Effector memory CD8-positive, alpha-beta T cell (primary cell): ENCODE results near the gene CMSS1.

ENCODE experiments used
- ATAC-seq: fragments of 150-1000 bp; cut with Tn5 transposase; replicated peaks from 2 replicates; pipeline ENCODE4 v1.10.0; 2021; ENCODE audit warnings: mild to moderate bottlenecking, moderate library complexity
- DNase-seq, 3 experiments: peaks; one replicate each; pipeline ENCODE4 v3.0.0; 2021
- H3K27ac Mint-ChIP-seq, 2 donors: one replicate each; pipeline ENCODE4 v1.8.0; 2022; ENCODE audit warnings: mild to moderate bottlenecking in 2 of 2, mixed read lengths in 2 of 2, moderate library complexity in 2 of 2
- H3K27me3 Mint-ChIP-seq, 2 donors: one replicate each; pipeline ENCODE4 v1.8.0; 2022; ENCODE audit warnings: mixed read lengths in 2 of 2
- H3K36me3 Mint-ChIP-seq: one replicate; pipeline ENCODE4 v1.8.0; 2022; ENCODE audit warnings: mild to moderate bottlenecking, moderate library complexity, mixed read lengths; ENCODE audit not compliant: insufficient read depth
- H3K4me1 Mint-ChIP-seq, 2 donors: one replicate each; pipeline ENCODE4 v1.8.0; 2022; ENCODE audit warnings: low read depth in 2 of 2, mixed read lengths in 2 of 2
- H3K4me3 Mint-ChIP-seq, 2 donors: one replicate each; pipeline ENCODE4 v1.8.0; 2022; ENCODE audit warnings: mild to moderate bottlenecking in 2 of 2, mixed read lengths in 2 of 2, moderate library complexity in 2 of 2
- H3K9me3 Mint-ChIP-seq, 2 donors: one replicate each; pipeline ENCODE4 v1.8.0; 2022; ENCODE audit warnings: mixed read lengths in 2 of 2

CMSS1 gene

DNA sequence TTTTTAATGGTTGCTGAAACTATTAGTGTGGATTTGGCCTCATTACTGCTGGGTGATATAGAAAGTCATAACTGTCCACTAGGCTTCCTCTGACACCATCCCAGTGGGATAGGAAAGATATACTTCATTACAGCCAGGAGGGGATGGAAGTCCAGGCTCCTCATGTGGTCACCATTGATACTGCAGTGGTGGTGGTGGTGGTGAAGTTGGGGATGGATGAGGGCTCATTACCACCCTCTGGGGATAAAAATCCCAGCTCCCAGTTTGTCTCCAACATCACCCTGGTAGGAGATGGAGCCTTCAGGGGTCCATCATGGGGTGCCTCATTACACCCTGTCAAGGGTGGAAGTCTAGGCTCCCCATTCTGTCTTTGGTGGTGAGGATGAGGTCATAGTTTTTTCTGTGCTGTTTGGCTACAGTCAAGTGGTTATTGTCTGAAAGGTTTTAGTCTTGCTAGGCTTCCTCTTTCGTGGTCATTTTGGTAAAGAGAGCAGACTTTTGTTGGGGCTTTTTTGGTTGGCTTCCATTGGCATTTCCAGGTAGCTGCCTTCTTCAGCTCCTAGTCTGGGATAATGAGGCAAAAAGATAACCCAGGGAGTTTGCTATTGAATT is 326.7 kb downstream of the CMSS1 start:
- DNase-seq (no peak), ATAC-seq (no peak)
- Mint-ChIP-seq H3K36me3 (peaks cover 3% of the 10 kb centered on the region), H3K4me1 (peaks cover 0 to 7% of the 10 kb centered on the region in 2 donors), H3K27me3 (no peaks in the 10 kb centered on the region), H3K4me3 (no peak overlapping the region), H3K27ac (no peak overlapping the region), H3K9me3 (peaks cover 1 to 7% of the 10 kb centered on the region in 2 donors)

- ATAC-seq (no peak), DNase-seq (no peak)
- Mint-ChIP-seq H3K36me3 (no peaks in the 10 kb centered on the region), H3K27ac (peak overlapping the region in 1 of 2 donors; percentile 30), H3K4me1 (peaks cover 1 to 9% of the 10 kb centered on the region in 2 donors), H3K9me3 (no peaks in the 10 kb centered on the region), H3K27me3 (no peaks in the 10 kb centered on the region), H3K4me3 (no peak overlapping the region)
Measured at GRCh38 chr3:100149130-100149529, 331.5 kb downstream of the CMSS1 start.

GRCh38 chr3:100149713-100150415 is 332.2 kb downstream of the CMSS1 start:
- no peaks in the 10 kb centered on the region for H3K27me3 Mint-ChIP-seq
- peaks cover 1 to 9% of the 10 kb centered on the region in 2 donors for H3K4me1 Mint-ChIP-seq
- no peak for ATAC-seq
- peak overlapping the region in 1 of 2 donors; percentile 30 for H3K27ac Mint-ChIP-seq
- no peaks in the 10 kb centered on the region for H3K9me3 Mint-ChIP-seq
- no peaks in the 10 kb centered on the region for H3K36me3 Mint-ChIP-seq
- DNase-seq: no peak
- H3K4me3 Mint-ChIP-seq: no peak overlapping the region

- peaks cover 1 to 9% of the 10 kb centered on the region in 2 donors for H3K4me1 Mint-ChIP-seq
- H3K4me3 Mint-ChIP-seq: no peak overlapping the region
- no peaks in the 10 kb centered on the region for H3K36me3 Mint-ChIP-seq
- H3K27me3 Mint-ChIP-seq: no peaks in the 10 kb centered on the region
- ATAC-seq (no peak), DNase-seq (no peak)
- H3K27ac Mint-ChIP-seq: no peak overlapping the region
- peaks cover 0 to 4% of the 10 kb centered on the region in 2 donors for H3K9me3 Mint-ChIP-seq
Measured at GRCh38 chr3:100150473-100150872, 332.8 kb downstream of the CMSS1 start.

DNA sequence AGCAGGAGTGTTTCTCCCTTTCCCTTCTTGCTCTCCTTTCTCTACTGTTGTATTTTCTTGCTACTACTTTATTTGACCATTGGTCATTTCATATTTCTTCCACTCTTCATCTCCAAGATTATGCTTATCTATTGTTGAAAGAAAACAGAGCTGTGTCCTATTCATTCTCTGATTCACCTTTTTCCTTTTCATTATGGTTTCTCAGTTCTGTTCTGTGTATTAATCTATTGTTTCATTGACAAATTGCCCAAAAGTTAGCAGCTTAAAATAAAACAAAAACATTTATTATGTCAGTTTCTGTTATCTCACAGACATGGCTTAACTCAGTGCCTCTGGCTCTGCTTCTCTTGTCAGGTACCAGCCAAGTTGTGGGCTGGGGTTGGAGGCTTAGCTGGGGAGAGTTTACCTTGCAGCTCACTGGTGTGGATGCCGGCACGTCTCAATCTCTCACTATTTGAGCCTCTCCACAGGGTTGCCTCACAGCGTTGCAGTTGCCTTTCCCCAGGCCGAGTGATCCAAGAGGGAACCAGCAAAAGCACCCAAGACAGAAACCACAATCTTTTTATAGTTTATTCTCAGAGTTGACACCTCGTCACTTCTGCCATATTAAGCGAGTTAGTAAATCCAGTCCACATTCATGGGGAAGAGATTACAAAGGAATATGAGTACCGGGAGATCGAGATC is 333.5 kb downstream of the CMSS1 start:
- Mint-ChIP-seq H3K36me3 (no peaks in the 10 kb centered on the region), H3K27ac (no peak overlapping the region), H3K27me3 (no peaks in the 10 kb centered on the region), H3K4me1 (peaks cover 1 to 9% of the 10 kb centered on the region in 2 donors), H3K4me3 (no peak overlapping the region), H3K9me3 (peaks cover 0 to 4% of the 10 kb centered on the region in 2 donors)
- ATAC-seq: no peak
- no peak for DNase-seq

DNA sequence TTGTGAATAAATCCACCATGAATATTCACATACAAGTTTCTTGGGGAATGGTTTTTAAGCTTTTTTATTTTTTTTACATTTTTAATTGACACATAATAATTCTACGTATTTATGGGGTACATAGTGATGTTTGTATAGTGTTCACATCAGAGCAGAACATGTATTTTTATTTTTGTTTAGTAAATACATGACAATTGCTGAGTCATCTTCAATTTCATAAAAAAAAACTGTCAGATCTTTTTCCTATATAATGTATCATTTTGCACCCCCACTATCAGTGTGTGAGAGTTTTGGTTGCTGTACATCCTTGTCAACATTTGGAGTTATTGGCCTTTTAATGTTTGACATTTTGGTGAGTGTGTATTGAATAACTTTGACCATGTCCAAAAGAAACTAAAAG is 336.5 kb downstream of the CMSS1 start:
- H3K36me3 Mint-ChIP-seq: no peaks in the 10 kb centered on the region
- H3K27ac Mint-ChIP-seq: no peak overlapping the region
- DNase-seq (no peak), ATAC-seq (no peak)
- H3K4me1 Mint-ChIP-seq: peaks cover 1 to 4% of the 10 kb centered on the region in 2 donors
- no peak overlapping the region for H3K4me3 Mint-ChIP-seq
- H3K9me3 Mint-ChIP-seq: peaks cover 0 to 7% of the 10 kb centered on the region in 2 donors
- no peaks in the 10 kb centered on the region for H3K27me3 Mint-ChIP-seq

GRCh38 chr3:100155128-100155527 is 337.5 kb downstream of the CMSS1 start:
- H3K36me3 Mint-ChIP-seq: no peaks in the 10 kb centered on the region
- DNase-seq (no peak), ATAC-seq (no peak)
- H3K27ac Mint-ChIP-seq: no peak overlapping the region
- H3K4me1 Mint-ChIP-seq: no peaks in the 10 kb centered on the region
- H3K9me3 Mint-ChIP-seq: peaks cover 0 to 7% of the 10 kb centered on the region in 2 donors
- no peak overlapping the region for H3K4me3 Mint-ChIP-seq
- no peaks in the 10 kb centered on the region for H3K27me3 Mint-ChIP-seq

GRCh38 chr3:100155590-100155989 is 337.9 kb downstream of the CMSS1 start:
- Mint-ChIP-seq H3K36me3 (no peaks in the 10 kb centered on the region), H3K27ac (no peak overlapping the region), H3K4me1 (no peaks in the 10 kb centered on the region), H3K27me3 (no peaks in the 10 kb centered on the region), H3K9me3 (peaks cover 0 to 7% of the 10 kb centered on the region in 2 donors), H3K4me3 (no peak overlapping the region)
- ATAC-seq: no peak
- no peak for DNase-seq

DNA sequence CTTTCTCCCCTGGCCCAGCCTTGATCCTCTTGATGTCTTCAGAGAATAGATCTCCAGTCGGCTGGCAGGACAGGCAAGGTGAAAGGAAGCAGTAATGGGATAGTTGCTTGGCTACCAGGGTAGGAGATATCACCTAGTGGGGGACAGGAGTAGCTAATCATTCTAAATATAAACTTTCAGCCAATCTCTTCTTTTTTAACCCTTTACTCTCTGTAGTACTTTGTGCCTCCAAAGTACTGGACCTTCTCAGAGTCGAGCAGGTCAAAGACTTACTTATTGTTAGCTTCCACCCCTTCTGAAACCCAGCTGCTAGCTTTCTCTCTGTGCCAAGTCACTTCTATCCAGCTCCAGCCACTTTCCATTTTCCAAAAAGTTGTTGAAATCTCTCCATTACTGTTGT is 340.0 kb downstream of the CMSS1 start:
- Mint-ChIP-seq H3K4me3 (no peak overlapping the region), H3K9me3 (peaks cover 0 to 7% of the 10 kb centered on the region in 2 donors), H3K27ac (no peak overlapping the region), H3K27me3 (no peaks in the 10 kb centered on the region), H3K36me3 (peaks cover 4% of the 10 kb centered on the region), H3K4me1 (no peaks in the 10 kb centered on the region)
- ATAC-seq: no peak
- no peak for DNase-seq

- Mint-ChIP-seq H3K9me3 (peaks cover 0 to 7% of the 10 kb centered on the region in 2 donors), H3K27me3 (no peaks in the 10 kb centered on the region), H3K27ac (no peak overlapping the region), H3K4me1 (no peaks in the 10 kb centered on the region), H3K4me3 (no peak overlapping the region), H3K36me3 (peaks cover 4% of the 10 kb centered on the region)
- ATAC-seq: no peak
- DNase-seq: no peak
Measured at GRCh38 chr3:100158918-100159330, 341.3 kb downstream of the CMSS1 start.

DNA sequence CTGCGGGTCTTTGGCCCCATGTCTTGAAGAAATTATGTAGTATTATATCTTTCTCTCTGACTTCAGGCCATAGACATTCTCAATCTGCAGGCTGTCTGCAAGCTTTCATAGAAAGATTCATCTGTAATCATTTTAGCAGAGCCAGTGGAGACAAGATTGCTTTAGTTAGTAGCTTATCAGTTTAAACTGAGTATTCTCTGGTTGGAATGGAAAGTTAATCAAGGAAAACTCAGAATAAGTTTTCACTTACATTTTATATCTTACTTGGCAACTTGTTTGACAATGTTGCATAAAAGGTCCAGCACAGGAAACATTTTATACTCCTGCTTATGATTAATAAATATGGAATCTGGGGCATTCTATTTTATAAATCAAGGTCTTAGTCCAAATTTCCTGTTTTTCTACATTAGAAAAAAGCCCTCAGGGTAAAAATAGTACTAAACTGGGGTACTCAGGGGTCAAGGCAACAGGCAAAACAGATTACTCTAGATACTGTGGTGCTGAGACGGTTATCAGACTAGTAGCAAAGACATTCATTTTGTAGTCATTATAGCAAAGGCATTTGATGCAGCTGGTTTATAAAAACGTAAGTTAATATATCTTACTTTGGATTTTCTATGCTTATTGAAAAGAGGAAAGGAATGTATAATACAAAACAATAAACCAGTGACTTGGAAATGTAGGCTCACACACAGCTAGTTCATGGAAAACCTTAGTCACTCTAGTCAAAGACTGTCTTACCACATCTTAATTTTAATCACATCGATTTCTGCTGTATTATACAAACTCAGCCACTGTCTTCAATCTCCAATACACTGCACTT is 341.9 kb downstream of the CMSS1 start:
- H3K36me3 Mint-ChIP-seq: peaks cover 4% of the 10 kb centered on the region
- H3K27me3 Mint-ChIP-seq: no peaks in the 10 kb centered on the region
- H3K4me3 Mint-ChIP-seq: no peak overlapping the region
- no peaks in the 10 kb centered on the region for H3K4me1 Mint-ChIP-seq
- H3K9me3 Mint-ChIP-seq: peaks cover 0 to 7% of the 10 kb centered on the region in 2 donors
- no peak for DNase-seq
- no peak for ATAC-seq
- H3K27ac Mint-ChIP-seq: no peak overlapping the region

DNA sequence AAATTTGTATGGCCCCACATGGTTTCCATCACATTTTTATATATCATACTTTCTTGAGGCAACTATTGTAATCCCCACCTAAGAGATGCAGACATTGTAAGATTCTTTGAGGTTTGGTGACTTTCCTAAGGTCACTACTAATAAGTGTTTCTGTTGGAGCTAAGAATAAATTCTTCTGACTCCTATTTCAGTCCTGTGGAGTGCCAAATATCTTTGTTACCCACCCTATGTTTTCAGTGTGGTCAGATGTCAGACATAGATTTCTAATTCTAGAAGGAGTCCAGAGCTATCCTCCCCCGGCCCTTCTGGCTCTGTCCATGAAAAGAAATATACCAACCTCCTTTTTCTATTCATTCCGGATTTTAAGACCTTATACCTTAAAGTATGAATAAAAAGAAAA is 342.9 kb downstream of the CMSS1 start:
- no peak overlapping the region for H3K4me3 Mint-ChIP-seq
- ATAC-seq (no peak), DNase-seq (no peak)
- no peaks in the 10 kb centered on the region for H3K27me3 Mint-ChIP-seq
- H3K27ac Mint-ChIP-seq: no peak overlapping the region
- no peaks in the 10 kb centered on the region for H3K4me1 Mint-ChIP-seq
- H3K36me3 Mint-ChIP-seq: peaks cover 4% of the 10 kb centered on the region
- H3K9me3 Mint-ChIP-seq: peaks cover 0 to 3% of the 10 kb centered on the region in 2 donors

DNA sequence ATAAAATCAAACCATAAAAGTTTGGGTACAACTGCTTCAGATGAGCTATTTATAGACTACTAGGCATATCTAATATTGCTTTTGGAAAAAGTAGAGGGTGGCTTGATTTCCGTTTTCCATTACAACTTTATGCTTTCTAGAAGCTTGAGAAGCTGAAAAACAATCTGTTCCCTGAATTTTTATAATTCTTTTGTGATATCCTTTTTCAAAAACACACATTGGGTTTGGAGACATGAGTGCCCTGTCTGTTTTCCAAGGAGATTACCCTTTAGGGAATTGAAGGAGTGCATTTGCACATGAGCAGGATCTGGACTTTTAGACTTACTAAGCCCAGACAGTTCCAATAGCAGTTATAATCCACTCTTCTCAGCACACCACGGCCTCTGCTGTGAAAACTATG is 346.1 kb downstream of the CMSS1 start:
- Mint-ChIP-seq H3K9me3 (no peaks in the 10 kb centered on the region), H3K4me1 (no peaks in the 10 kb centered on the region), H3K4me3 (no peak overlapping the region), H3K27ac (no peak overlapping the region), H3K27me3 (no peaks in the 10 kb centered on the region), H3K36me3 (peaks cover 4% of the 10 kb centered on the region)
- no peak for ATAC-seq
- DNase-seq: no peak
